ENCODE results near the gene DRD4.

The DRD4 gene

GRCh38 chr11:610146-610801, 26.8 kb upstream of the DRD4 start:
- no peak for DNase-seq

- no peak for DNase-seq
These were observed 25.8 kb upstream of the DRD4 start for GRCh38 chr11:611001-611996.

DNA sequence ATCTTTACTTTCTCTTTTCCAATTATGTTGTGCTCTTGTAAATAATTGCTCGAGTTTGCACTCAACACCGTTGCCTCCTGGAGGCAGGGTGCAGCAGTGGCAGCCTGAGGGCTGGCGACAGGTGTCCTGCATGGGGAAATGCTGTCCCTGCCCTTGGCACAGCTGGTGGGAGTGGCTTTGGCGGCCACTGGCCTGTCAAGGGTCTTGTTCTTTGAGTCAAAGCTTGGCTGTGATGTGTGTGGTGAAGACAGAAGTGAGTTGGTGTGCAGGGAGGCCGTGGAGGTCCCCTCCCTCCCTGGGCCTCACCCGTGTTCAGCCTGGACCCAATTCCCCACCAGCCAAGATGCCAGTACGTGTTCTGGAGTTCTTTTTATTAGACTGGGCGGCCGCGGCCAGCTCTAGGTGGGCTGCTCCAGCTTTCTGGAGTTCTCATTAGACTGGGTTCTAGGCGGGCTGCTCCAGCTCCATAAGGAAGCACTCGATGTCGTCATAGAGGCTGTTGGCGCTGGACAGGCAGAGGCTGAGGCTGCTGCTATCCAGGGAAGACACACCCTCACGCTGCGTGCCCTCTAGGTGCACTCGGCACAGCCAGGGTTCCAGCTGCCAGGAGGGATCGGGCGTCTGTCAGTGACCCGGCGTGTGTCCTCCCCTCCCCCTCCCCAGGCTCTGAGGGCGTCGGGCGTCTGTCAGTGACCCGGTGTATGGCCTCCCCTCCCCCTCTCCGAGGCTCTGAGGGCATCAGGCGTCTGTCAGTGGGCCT, 24.7 kb upstream of the DRD4 start:
- no peak for DNase-seq

DNA sequence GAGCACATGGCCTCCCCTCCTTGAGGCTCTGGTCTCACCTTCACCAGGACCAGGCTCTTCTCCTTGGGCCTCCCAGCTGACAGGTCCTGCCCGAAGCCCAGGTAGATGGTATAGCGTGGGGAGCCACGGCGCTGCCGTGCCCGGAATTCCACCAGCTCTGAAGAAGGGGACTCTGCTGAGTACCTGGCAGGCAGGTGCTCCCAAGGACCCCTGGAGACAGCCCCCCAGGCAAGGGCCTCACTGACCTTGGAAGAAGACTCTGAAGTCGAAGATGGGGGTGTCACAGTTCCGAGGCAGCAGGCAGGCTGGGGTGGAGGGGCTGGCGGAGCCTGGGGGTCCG, 24.1 kb upstream of the DRD4 start:
- DNase-seq = no peak

DNA sequence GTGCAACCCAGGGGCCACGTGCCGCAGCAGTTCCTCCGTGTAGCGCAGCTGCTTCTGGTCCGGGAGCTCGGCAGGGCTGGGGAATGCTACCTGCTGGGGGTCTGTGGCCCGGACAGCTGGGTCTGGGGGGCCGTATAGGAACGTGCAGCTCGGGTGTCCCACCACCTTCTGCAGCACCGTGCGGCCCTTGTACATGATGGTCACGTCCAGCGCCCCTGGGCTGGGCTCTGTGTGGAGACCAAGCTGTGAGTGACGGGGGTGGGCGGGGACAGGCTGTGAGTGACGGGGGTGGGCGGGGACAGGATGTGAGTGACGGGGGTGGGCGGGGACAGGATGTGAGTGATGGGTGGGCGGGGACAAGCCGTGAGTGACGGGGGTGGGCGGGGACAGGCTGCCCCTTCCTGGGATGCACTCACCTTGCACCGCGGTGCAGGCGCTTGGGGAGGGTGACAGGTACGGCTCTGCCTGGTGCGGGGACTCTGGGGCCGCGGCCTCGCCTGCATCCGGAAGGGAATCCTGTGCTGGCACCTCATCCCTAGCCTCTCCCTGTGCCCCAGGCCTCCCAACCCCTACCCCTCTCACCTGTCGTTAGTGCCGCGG, 23.6 kb upstream of the DRD4 start:
- peak; percentile 93 for DNase-seq

GRCh38 chr11:614021-614622, 22.9 kb upstream of the DRD4 start:
- DNase-seq = no peak

DNA sequence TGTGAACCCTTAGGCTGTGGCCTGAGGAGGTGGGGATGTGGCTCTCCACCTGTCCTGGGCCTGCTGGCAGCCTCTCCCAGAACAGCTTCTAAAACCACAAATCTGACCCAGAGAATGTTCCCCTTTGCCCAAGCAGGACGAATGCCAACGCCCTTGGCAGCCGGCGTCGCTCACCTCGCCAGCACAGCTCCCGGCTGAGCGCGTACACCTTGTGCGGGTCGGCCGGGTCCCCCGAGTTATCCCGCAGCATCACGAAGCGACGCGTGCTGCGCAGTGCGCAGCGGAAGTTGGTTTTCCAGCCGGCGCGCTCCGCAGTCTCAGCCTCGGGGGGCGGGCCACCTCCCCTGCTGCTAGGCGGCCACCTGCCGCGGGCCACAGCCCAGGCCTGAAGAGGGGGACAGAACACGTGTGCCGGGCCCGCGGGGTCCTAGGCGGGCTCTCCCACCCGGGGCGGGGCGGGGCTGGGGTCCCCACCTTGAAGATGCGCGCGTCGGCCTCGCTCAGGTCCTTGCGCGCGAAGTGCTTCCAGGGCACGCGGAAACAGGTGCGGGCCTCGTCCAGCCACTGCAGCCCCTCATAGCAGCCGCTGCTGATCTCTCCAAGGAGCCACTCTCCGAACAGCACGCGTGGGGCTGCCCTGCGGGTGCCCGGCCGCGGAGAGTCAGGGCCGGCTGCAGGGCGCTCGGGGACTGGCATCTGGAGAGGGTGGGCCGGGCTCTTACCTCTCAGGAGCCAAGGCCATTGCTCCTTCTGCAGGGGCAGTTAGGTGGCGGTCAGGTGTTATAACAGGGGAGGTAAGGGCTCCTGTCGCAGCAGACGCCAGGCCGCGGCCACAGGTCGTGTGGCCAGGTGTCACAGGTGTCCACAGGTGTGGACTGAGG, 22.2 kb upstream of the DRD4 start:
- no peak for DNase-seq

- DNase-seq = peak; percentile 87
These were observed 21.4 kb upstream of the DRD4 start, which contains the start of gene IRF7 for GRCh38 chr11:615504-616319. Gene IRF7, minus strand, starts transcription at chr11:615950. Its CDS starts 586 bp downstream, at chr11:615364.

- no peak for DNase-seq
These were observed 20.5 kb upstream of the DRD4 start for GRCh38 chr11:616320-617198.

DNA sequence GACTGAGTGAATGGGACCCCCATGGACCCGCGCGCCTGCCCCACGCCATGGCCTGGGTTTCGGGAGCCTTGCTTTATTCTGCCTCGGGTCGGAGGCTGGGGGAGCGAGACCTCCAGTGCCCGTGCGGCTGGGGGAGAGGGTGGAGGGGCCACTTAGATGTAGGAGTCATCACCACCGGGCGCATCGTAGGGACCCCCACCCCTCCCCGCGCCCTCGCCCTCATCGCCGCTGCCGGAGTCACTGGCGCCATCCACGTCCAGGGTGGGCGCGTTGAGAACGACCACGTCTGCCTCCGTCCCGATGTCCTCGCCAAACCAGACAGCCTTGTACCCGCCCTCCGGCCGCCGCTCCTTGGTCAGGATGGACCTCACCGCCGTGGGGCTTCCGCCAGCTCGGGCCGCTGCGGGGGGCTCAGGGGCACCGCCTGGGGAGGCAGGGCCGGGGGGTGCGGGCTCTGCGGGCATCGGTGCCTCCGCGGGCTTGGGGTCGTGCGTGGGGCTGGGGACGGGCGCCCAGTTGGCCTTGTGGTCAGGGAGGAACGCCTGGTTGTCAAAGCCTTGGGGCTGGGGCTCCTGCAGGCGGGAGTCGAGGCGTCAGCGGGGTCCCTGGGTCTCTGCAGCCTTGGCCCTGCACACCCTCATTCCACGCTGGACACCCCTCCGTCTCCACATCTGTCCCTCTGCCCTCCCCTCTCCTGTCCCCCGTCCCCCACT, 19.7 kb upstream of the DRD4 start:
- no peak for DNase-seq

GRCh38 chr11:617912-618682, 19.0 kb upstream of the DRD4 start:
- DNase-seq = no peak

- DNase-seq = no peak
These were observed 18.0 kb upstream of the DRD4 start for GRCh38 chr11:618856-619627.

- no peak for DNase-seq
These were observed 17.4 kb upstream of the DRD4 start for GRCh38 chr11:619628-620050.

GRCh38 chr11:620201-620600, 16.9 kb upstream of the DRD4 start:
- DNase-seq = no peak

GRCh38 chr11:620935-621814, 15.9 kb upstream of the DRD4 start:
- DNase-seq = no peak

- DNase-seq = no peak
These were observed 15.2 kb upstream of the DRD4 start for GRCh38 chr11:621838-622237.

All from T-helper 9 cell (primary cell).